ENCODE results near the gene LYL1.

- TF ChIP-seq POLR2A (IDR thresholded peaks at IDR 0.05; ENCODE audit: extremely low read depth, insufficient read length), result no peak
- no peak for TF ChIP-seq CTCF (IDR thresholded peaks at IDR 0.05; ENCODE audit: low read depth, low read length)
These were observed 28.3 kb upstream of the LYL1 start for GRCh38 chr19:13130886-13131490.

Data from NB4 (cell line).